Activated CD4-positive, alpha-beta T cell treated with anti-CD3 and anti-CD28 coated beads, Interleukin-2, amount 10 ng/mL, durations not matched to agents 24 days and 14 days (primary cell): Measurements from ENCODE around the gene TSHZ1. TPM values are rescaled to one million over a fixed set of nuclear protein-coding genes. Genes with fewer than 3 reads are reported as not detected.

Source experiments
- DNase-seq: peaks from one replicate; pipeline ENCODE4 v3.0.0; 2022
- H3K27ac Mint-ChIP-seq: one replicate; pipeline ENCODE4 v1.8.0; 2022; ENCODE audit warnings: mild to moderate bottlenecking, mixed read lengths
- H3K27me3 Mint-ChIP-seq: one replicate; pipeline ENCODE4 v1.8.0; 2022; ENCODE audit warnings: mixed read lengths
- H3K36me3 Mint-ChIP-seq: one replicate; pipeline ENCODE4 v1.8.0; 2022; ENCODE audit warnings: low read depth, mild to moderate bottlenecking, mixed read lengths
- H3K4me1 Mint-ChIP-seq: one replicate; pipeline ENCODE4 v1.8.0; 2021; ENCODE audit warnings: mixed read lengths
- H3K4me3 Mint-ChIP-seq: one replicate; pipeline ENCODE4 v1.8.0; 2022; ENCODE audit warnings: mild to moderate bottlenecking, moderate library complexity, mixed read lengths
- H3K9me3 Mint-ChIP-seq: one replicate; pipeline ENCODE4 v1.8.0; 2021; ENCODE audit warnings: mixed read lengths
- intact Hi-C: fragments of 100-400 bp; cut with micrococcal nuclease; formaldehyde crosslinking; loops from one replicate; pipeline ENCODE4 v1.15.1; 2023
- total RNA-seq: library from RNA; stranded (reverse); gene quantifications from 2 replicates; pipeline ENCODE4 v1.2.3, GENCODE V29; 2022

TSHZ1 gene
- total RNA-seq, 1 donor from 2014 or later = 12.4 TPM

GRCh38 chr18:75277610-75277928 lies 67.0 kb downstream of the TSHZ1 start:
- Mint-ChIP-seq H3K9me3 (no peaks in the 10 kb centered on the region), H3K4me1 (peaks cover 12% of the 10 kb centered on the region), H3K27ac (no peak overlapping the region), H3K27me3 (no peaks in the 10 kb centered on the region), H3K4me3 (no peak overlapping the region), H3K36me3 (no peaks in the 10 kb centered on the region)
- intact Hi-C loops = no loop called here
- DNase-seq = no peak

GRCh38 chr18:75279381-75279780 lies 68.8 kb downstream of the TSHZ1 start:
- DNase-seq = no peak
- H3K27ac Mint-ChIP-seq = no peak overlapping the region
- no peak overlapping the region for H3K4me3 Mint-ChIP-seq
- peaks cover 12% of the 10 kb centered on the region for H3K4me1 Mint-ChIP-seq
- intact Hi-C loops = no loop called here
- no peaks in the 10 kb centered on the region for H3K9me3 Mint-ChIP-seq
- no peaks in the 10 kb centered on the region for H3K27me3 Mint-ChIP-seq
- H3K36me3 Mint-ChIP-seq = no peaks in the 10 kb centered on the region

- H3K27ac Mint-ChIP-seq = no peak overlapping the region
- no peak for DNase-seq
- H3K9me3 Mint-ChIP-seq = no peaks in the 10 kb centered on the region
Observed at GRCh38 chr18:75280427-75281280, 70.1 kb downstream of the TSHZ1 start.

GRCh38 chr18:75282746-75283145 lies 72.1 kb downstream of the TSHZ1 start:
- no peak for DNase-seq
- H3K4me1 Mint-ChIP-seq = peaks cover 2% of the 10 kb centered on the region
- H3K4me3 Mint-ChIP-seq = no peak overlapping the region
- intact Hi-C loops = no loop called here
- no peak overlapping the region for H3K27ac Mint-ChIP-seq
- H3K9me3 Mint-ChIP-seq = no peaks in the 10 kb centered on the region
- no peaks in the 10 kb centered on the region for H3K27me3 Mint-ChIP-seq
- peaks cover 8% of the 10 kb centered on the region for H3K36me3 Mint-ChIP-seq

More at GRCh38 chr18:75280427-75281280, 70.1 kb downstream of the TSHZ1 start:
- intact Hi-C loops = no loop called here
- H3K27me3 Mint-ChIP-seq = no peaks in the 10 kb centered on the region
- H3K36me3 Mint-ChIP-seq = peaks cover 3% of the 10 kb centered on the region
- peaks cover 12% of the 10 kb centered on the region for H3K4me1 Mint-ChIP-seq
- H3K4me3 Mint-ChIP-seq = no peak overlapping the region

DNA sequence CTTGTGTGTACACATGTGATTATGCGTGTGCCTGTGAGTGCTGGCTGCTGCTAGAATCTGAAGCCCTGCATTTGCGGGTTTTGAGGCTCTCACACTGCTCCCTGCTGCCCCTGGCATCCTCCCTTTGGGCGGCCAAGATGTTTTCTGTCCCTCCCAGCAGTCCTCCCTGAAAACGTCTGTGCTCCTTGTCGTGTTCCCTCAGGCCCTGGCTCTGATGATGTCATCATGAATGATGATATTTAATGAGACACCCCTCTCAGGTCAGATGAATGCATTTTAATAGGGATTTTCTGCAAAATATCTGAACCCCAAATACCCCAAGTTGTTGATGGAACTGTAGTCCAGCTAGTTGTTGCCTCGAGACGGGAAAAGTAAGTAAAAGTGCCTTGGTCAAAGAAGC lies 73.1 kb downstream of the TSHZ1 start:
- Mint-ChIP-seq H3K9me3 (no peaks in the 10 kb centered on the region), H3K4me1 (peaks cover 2% of the 10 kb centered on the region), H3K36me3 (peaks cover 10% of the 10 kb centered on the region), H3K27me3 (no peaks in the 10 kb centered on the region), H3K27ac (no peak overlapping the region), H3K4me3 (no peak overlapping the region)
- intact Hi-C loops = no loop called here
- no peak for DNase-seq

- DNase-seq = no peak
- Mint-ChIP-seq H3K4me3 (no peak overlapping the region), H3K27ac (no peak overlapping the region), H3K36me3 (peaks cover 10% of the 10 kb centered on the region), H3K4me1 (no peaks in the 10 kb centered on the region), H3K9me3 (no peaks in the 10 kb centered on the region), H3K27me3 (no peaks in the 10 kb centered on the region)
- intact Hi-C loops = no loop called here
Observed at GRCh38 chr18:75284566-75284965, 74.0 kb downstream of the TSHZ1 start.

GRCh38 chr18:75285876-75286275 lies 75.3 kb downstream of the TSHZ1 start:
- H3K27me3 Mint-ChIP-seq = no peaks in the 10 kb centered on the region
- H3K36me3 Mint-ChIP-seq = peaks cover 10% of the 10 kb centered on the region
- H3K9me3 Mint-ChIP-seq = no peaks in the 10 kb centered on the region
- intact Hi-C loops = no loop called here
- H3K27ac Mint-ChIP-seq = no peak overlapping the region
- no peak for DNase-seq
- H3K4me1 Mint-ChIP-seq = no peaks in the 10 kb centered on the region
- H3K4me3 Mint-ChIP-seq = no peak overlapping the region

DNA sequence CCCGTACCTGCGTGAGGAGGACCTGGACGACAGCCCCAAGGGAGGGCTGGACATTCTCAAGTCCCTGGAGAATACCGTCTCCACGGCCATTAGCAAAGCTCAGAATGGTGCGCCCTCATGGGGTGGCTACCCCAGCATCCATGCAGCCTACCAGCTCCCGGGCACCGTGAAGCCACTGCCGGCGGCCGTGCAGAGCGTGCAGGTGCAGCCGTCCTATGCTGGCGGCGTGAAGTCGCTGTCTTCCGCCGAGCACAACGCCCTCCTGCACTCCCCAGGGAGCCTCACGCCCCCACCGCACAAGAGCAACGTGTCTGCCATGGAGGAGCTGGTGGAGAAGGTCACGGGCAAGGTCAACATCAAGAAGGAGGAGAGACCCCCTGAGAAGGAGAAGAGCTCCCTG lies 76.4 kb downstream of the TSHZ1 start:
- Mint-ChIP-seq H3K4me1 (no peaks in the 10 kb centered on the region), H3K4me3 (no peak overlapping the region), H3K27me3 (no peaks in the 10 kb centered on the region), H3K36me3 (peaks cover 10% of the 10 kb centered on the region), H3K27ac (no peak overlapping the region), H3K9me3 (no peaks in the 10 kb centered on the region)
- intact Hi-C loops = no loop called here
- no peak for DNase-seq

DNA sequence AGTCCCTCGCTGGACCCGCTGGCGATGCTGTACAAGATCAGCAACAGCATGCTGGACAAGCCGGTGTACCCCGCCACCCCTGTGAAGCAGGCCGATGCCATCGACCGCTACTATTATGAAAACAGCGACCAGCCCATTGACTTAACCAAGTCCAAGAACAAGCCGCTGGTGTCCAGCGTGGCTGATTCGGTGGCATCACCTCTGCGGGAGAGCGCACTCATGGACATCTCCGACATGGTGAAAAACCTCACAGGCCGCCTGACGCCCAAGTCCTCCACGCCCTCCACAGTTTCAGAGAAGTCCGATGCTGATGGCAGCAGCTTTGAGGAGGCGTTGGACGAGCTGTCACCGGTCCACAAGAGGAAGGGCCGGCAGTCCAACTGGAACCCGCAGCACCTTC lies 77.1 kb downstream of the TSHZ1 start:
- Mint-ChIP-seq H3K4me1 (no peaks in the 10 kb centered on the region), H3K27me3 (no peaks in the 10 kb centered on the region), H3K9me3 (no peaks in the 10 kb centered on the region), H3K36me3 (peaks cover 10% of the 10 kb centered on the region), H3K4me3 (no peak overlapping the region), H3K27ac (no peak overlapping the region)
- intact Hi-C loops = no loop called here
- no peak for DNase-seq

- no peak for DNase-seq
- intact Hi-C loops = no loop called here
- peaks cover 10% of the 10 kb centered on the region for H3K36me3 Mint-ChIP-seq
- no peak overlapping the region for H3K4me3 Mint-ChIP-seq
- H3K9me3 Mint-ChIP-seq = no peaks in the 10 kb centered on the region
- H3K27me3 Mint-ChIP-seq = no peaks in the 10 kb centered on the region
- no peak overlapping the region for H3K27ac Mint-ChIP-seq
- H3K4me1 Mint-ChIP-seq = no peaks in the 10 kb centered on the region
Observed at GRCh38 chr18:75289761-75290160, 79.2 kb downstream of the TSHZ1 start.

DNA sequence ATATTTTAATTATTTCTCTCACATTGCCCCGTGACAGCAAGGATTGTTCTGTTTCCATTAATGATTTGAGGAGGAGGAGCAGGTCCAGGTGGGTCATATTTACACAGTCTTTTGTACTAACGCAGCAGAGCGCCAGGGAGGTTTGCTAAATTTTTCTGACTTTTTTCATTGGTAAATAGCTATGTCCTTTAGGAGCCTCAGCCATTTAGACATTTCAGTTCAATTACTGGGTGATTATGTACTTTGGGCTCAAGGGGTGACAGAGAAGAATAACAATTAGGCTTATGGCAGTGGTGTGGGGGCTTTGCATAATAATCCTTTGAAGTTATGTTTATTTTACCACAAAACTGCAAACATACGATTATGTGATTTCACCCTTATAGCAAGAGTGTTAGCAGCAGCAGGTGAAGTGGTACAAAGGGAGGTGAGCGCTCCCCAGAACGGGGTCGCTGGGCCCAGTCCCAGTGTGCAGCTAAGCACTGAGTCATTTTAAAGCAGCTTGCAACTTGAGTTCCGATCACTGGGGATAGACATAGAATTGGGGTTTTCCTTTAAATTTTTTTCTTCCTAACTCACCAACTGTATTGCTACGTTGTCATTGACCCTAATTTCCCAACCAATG lies 80.3 kb downstream of the TSHZ1 start:
- no peak overlapping the region for H3K27ac Mint-ChIP-seq
- H3K36me3 Mint-ChIP-seq = peaks cover 7% of the 10 kb centered on the region
- intact Hi-C loops = no loop called here
- no peak for DNase-seq
- H3K27me3 Mint-ChIP-seq = no peaks in the 10 kb centered on the region
- H3K4me3 Mint-ChIP-seq = no peak overlapping the region
- no peaks in the 10 kb centered on the region for H3K4me1 Mint-ChIP-seq
- H3K9me3 Mint-ChIP-seq = no peaks in the 10 kb centered on the region

GRCh38 chr18:75291460-75291859 lies 80.9 kb downstream of the TSHZ1 start:
- intact Hi-C loops = no loop called here
- Mint-ChIP-seq H3K4me3 (no peak overlapping the region), H3K27ac (no peak overlapping the region), H3K9me3 (no peaks in the 10 kb centered on the region), H3K4me1 (no peaks in the 10 kb centered on the region), H3K27me3 (peaks cover 2% of the 10 kb centered on the region), H3K36me3 (peaks cover 6% of the 10 kb centered on the region)
- DNase-seq = no peak

DNA sequence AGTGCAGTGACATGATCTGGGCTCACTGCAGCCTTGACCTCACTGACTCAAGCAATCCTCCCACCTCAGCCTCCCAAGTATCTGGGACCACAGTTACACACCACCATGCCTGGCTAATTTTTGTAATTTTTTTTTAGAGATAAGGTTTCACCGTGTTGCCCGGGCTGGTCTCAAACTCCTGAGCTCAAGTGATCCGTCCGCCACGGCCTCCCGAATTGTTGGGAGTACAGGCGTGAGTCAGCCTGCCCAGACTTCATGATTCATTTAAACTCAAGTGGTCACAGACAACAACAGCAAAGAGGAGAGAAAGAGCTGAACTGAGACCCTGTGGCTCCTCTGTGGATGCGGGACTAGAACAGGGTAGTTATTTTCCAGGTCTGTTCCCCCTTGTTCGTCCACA lies 83.0 kb downstream of the TSHZ1 start:
- DNase-seq = no peak
- peaks cover 6% of the 10 kb centered on the region for H3K27me3 Mint-ChIP-seq
- no peaks in the 10 kb centered on the region for H3K4me1 Mint-ChIP-seq
- peaks cover 2% of the 10 kb centered on the region for H3K36me3 Mint-ChIP-seq
- H3K9me3 Mint-ChIP-seq = no peaks in the 10 kb centered on the region
- no peak overlapping the region for H3K4me3 Mint-ChIP-seq
- H3K27ac Mint-ChIP-seq = no peak overlapping the region
- intact Hi-C loops = no loop called here

DNA sequence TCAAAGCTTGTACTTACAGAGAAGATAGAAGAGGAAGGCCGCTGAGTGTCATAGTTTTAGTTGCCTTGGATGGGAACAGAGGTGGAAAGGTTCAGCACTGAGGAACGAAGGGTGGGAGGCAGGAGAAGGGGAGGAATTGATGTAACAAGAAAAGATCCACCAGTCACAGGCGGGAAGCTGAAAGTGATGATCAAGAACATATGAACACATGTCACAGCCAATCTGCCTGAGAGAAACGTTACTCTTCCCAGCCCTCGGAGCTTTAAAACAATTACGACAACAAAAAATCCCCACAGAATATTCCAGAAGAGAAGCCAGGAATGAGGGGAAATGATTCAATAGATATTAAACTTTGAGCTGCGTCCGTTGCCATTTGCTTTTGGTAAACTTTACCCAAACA lies 87.1 kb downstream of the TSHZ1 start:
- Mint-ChIP-seq H3K4me3 (no peak overlapping the region), H3K27me3 (peaks cover 6% of the 10 kb centered on the region), H3K36me3 (no peaks in the 10 kb centered on the region), H3K9me3 (no peaks in the 10 kb centered on the region), H3K4me1 (no peaks in the 10 kb centered on the region), H3K27ac (no peak overlapping the region)
- DNase-seq = no peak
- intact Hi-C loops = no loop called here
